Activated CD8-positive, alpha-beta memory T cell treated with anti-CD3 and anti-CD28 coated beads, Interleukin-2, amount 50 U/mL, for 48 hours (primary cell): ENCODE results near the gene SLC1A5.
A peak's percentile ranks its signal among the peaks of the same experiment; 100 is the strongest.
"Not testable (repeated sequence)": the region's sequence is repeated elsewhere in the genome, so short reads cannot be mapped to it uniquely, and the experiment has no call there.

Source experiments
- DNase-seq: peaks from one replicate; pipeline ENCODE4 v3.0.0-alpha.2; 2020

Gene SLC1A5

GRCh38 chr19:46798713-46799112, 10.3 kb upstream of the SLC1A5 start:
- DNase-seq: no peak

DNA sequence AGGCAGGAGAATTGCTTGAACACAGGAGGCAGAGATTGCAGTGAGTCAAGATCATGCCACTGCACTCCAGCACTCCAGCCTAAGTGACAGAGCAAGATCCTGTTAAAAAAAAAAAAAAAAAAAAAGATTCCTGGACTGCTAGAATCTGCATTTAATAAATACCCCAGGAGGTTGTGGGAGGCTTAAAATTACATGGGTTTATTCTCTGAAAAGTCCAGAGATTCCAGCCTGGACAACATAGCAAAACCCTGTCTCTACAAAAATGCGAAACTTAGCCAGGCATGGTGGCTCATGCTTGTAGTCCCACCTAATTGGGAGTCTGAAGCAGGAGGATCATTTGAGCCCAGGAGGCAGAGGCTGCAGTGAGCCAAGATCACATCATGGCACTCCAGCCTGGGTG, 9.5 kb upstream of the SLC1A5 start:
- DNase-seq: no peak

GRCh38 chr19:46791944-46792343, 3.5 kb upstream of the SLC1A5 start:
- no peak for DNase-seq

DNA sequence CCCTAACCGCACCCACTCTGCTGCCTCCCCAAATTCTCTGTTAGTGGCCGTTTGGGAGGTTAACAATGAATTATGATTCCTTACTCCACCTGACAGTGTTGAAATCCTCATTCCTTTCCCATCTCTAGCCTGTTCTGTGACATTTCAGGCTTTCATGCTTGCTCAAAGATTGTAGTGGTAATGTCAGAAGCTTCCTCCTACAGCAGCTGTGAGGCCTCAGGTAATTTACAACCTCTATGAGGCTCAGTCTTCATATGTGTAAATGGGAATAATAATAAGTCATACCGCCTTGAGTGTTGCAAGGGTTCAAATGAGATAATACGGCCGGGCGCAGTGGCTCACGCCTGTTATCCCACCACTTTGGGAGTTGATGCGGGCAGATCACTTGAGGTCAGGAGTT, 977 bp upstream of the SLC1A5 start:
- DNase-seq: no peak

DNA sequence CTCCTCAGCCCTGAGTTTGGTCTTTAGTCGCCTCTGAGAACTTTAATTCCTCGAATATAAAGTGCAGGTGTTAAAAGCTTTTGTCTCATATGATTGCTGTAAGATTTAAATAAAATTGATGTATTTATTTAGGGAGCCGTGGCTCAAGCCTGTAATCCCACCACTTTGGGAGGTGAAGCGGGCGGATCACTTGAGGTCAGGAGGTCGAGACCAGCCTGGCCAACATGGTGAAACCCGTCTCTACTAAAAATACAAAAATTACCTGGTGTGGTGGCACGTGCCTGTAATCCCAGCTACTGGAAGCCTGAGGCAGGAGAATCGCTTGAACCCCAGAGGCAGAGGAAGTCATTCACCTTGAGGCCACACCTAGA, 559 bp upstream of the SLC1A5 start:
- no peak for DNase-seq

GRCh38 chr19:46787331-46788261, 798 bp downstream of the SLC1A5 start:
- peak; percentile 78 for DNase-seq

GRCh38 chr19:46787040-46787330, 1.4 kb downstream of the SLC1A5 start:
- no peak for DNase-seq

DNA sequence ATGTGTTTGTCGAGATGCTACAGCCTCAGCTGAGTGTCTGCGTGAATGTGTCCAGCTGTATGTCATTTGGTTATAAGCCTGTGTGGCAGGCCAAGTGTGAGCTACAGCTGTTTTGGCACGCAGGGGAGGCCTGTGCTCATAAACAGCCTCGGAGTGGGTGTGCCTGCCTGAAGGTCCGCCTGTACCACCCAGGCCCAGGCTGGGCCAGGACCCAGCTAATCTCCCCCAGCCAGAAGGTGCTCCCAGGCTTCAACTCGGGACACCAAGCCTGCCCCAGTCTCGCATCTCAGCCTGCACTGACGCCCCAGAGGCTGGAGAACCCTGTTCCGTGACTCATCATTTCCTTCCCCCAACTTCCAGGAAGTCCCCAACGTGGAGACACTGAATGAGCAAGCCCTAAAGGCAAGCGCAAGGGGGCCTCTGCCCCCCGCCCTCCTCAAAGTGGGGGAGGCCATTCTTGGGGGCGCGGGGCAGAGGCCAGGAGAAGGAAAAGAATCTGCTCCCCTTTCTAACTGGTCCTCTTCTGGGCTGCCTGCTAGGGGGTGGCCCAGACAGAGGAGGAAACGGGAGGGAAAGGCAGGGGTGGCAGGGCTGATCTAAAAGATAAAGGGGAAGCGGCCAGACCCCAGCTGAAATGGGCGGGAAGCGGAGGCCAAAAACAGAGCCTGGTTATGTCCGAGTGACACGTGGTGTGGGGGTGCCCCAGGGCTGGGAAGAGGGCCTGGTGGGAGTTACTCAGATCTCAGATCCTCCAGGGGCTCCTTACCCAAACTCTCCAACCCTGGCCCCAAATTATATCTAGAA, 2.0 kb downstream of the SLC1A5 start:
- peak; percentile 88 for DNase-seq

GRCh38 chr19:46785980-46786235, 2.5 kb downstream of the SLC1A5 start:
- no peak for DNase-seq

- no peak for DNase-seq
These were observed 3.1 kb downstream of the SLC1A5 start for GRCh38 chr19:46785054-46785979.

- peak; percentile 81 for DNase-seq
These were observed 3.9 kb downstream of the SLC1A5 start for GRCh38 chr19:46784262-46785053.

DNA sequence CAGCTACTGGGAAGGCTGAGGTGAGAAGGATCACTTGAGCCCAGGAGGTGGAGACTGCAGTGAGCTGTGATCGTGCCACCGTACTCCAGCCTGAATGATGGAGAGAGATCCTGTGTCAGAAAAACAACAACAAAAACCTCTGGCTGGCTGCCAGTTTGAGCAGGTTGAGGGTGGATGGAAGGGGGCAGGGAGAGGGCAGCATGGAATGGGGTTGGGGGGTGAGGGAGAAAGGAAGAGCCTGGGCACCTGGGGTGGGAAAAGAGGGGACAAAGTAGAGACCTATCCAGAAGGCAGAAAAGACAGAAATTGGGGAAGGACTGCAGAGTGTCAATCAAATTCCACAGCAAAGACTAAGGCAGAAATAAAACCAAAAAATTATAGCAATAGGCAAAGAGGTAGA, 4.7 kb downstream of the SLC1A5 start:
- DNase-seq: no peak

DNA sequence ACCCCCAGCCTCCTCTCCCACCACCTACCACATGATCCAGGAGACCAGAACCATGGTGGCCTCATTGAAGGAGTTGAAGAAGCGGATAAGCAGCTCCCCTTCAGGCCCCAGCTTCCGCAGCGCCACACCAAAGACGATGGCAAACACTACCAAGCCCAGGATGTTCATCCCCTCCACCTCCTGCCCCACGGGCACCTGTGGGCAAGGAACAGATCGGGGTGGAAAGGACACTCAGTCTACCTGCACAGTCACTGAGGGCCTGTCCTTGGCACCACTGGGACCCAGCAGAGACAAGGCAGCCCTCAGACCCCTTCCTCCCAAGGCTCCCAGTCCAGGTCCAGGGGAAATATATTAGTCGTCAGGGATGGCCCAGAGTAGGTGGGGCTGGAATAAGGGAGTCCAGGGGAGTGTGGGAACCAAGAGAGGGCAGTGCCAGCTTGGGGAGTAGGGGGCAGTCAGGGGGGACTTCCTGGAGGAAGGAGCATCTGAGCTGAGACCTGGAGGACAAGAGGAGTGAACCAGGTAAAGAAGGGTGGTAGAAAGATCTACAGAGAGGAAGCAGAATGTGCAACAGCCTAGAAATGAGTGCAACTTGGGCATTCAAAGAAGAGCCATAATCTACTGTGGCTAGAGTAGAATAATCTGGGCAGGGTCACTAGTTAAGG, 5.9 kb downstream of the SLC1A5 start:
- no peak for DNase-seq

DNA sequence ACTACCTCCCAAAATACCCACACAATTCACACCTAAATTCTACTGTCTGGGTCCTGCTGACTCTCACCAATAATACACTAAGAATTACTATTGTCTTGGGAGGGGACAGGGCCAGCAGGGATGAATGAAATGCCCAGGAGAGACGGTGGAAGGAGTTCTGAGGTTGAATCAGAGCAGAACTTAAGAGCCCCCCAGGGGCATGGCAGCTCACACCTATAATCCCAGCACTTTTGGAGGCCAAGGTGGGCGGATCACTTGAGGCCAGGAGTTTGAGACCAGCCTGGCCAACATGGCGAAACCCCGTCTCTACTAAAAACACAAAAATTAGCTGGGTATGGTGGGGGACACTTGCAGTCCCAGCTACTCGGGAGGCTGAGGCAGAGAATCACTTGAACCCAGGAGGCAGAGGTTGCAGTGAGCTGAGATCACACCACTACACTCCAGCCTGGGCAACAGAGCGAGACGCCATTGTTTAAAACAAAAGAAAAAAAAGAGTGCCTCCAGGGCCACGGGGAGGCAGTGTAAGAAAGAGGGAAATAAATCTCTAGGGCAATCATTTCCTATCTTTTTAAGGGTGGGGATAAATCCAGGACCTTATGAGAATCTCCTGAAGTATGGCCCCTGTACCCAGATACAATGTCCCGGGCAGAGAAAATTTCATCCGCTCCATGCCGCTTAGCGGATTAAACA, 10.3 kb downstream of the SLC1A5 start:
- DNase-seq: not testable (repeated sequence)

DNA sequence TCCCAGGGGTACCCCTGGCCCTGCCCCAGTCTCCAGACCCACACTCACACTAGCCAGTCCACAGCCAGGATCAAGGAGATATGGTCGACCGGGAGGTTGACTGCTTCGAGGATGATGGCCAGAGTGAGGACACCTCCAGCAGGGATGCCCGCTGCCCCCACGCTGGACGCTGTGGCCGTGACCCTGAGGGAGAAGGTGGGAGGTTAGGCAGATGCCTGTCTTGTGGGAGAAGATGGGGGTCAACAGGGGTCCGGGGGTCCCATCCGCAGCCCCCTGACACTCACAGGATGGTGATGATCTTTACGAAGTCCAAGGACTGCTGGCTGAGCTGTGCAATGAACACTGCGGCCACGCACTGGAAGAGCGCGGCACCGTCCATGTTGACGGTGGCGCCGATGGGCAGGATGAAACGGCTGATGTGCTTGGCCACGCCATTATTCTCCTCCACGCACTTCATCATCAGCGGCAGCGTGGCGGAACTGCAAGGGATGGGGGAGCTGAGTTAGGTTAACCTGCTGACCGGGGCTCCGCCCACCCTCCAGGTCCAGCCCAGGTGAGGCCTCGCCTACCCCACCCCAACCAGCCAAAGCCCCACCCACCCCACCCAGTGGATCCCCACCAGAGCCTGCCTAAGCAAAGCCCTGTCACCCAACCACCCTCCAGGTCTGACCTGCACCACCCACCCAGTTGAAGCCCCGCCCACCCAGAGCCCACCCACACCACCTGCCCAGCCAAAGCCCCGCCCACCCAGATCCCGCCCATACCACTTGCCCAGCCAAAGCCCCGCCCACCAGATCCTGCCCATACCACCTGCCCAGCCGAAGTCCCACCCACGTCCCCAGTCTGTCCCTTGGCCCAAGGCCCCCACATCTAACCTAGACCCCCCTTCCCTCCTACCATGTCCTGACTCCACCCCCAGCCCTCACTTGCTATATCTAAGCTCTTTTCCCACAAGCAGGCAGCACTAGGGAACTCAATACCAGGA, 11.2 kb downstream of the SLC1A5 start:
- no peak for DNase-seq

DNA sequence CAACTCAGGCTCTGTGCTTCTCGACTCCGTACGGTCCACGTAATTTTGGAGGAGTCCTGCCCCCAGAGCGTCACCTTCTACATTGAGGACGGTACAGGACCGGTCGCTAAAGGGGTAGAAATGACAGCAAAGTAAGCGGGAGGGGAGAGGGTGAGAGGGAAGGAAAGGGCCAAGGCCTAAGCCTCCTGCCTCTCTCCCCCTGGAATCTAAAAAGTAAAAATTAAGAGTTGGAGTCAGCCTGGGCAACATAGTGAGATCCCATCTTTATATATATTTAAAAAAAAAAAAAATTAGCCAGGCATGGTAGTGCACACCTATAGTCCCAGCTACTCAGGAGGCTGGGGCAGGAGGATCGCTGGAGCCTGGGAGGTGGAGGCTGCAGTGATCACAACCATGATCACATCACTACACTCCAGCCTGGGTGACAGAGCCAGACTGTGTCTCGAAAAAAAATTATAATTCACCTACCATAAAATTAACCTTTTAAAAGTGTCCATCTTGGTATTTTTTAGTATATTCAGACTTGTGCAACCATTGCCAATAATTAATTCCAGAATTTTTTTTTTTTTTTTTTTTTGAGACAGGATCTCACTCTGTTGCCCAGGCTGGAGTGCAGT, 12.6 kb downstream of the SLC1A5 start:
- DNase-seq: no peak

DNA sequence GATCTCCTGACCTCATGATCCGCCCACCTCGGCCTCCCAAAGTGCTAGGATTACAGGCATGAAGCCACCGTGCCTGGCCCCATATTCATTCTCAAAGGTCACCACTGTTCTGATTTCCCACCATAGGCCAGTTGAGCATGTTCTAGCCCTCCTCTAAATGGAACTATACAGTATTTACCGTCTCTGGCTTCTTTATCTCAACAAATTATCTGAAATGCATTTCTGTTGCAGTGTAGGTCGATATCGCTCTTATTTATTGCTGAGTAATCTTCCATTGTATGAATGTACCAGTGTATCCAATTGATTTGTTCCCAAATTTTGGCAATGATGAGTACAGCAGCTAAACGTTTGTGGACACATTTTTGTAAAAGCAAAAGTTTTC, 15.4 kb downstream of the SLC1A5 start:
- no peak for DNase-seq

DNA sequence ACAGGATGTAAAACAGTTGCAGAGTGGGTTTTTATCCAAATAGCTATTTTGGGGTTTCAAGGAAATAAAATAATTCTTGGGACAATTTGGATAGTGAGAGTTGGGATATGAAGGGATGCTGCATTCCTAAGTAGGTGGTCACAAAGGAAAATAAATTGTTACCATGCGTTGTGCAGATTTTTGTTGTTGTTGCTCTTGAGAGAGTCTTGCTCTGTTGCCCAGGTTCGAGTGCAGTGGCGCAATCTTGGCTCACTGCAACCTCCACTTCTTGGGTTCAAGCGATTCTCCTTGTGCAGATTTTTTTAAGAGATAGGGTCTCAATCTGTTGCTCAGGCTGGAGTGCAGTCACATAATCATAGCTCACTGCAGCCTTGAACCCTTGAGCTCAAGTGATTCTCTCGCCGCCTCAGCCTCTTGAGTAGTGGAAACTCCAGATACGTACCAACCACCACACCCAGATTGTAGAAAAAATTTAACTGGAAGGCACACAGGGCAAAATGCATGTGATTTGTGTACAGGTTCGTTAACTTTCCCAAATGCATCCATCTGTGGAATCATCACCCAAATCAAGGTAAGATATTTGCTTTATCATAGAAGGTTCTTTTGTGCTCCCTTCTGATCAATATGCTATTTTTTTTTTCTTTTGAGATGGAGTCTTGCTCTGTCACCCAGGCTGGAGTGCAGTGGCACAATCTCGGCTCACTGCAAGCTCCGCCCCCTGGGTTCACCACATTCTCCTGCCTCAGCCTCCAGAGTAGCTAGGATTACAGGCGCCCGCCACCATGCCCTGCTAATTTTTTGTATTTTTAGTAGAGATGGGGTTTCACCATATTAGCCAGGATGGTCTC, 16.0 kb downstream of the SLC1A5 start:
- DNase-seq: no peak

GRCh38 chr19:46768746-46769145, 19.6 kb downstream of the SLC1A5 start:
- DNase-seq: not testable (repeated sequence)
